ENCODE results near the gene EEF1E1. TPM values are rescaled to one million over a fixed set of nuclear protein-coding genes. Genes with fewer than 3 reads are reported as not detected.
A peak's percentile ranks its signal among the peaks of the same experiment; 100 is the strongest.

EEF1E1 gene
- total and polyA plus RNA-seq, 9 of the 15 experiments (the other 6 are each of a cell fraction or from before 2014, with no cell fraction given): 135 to 1,355 (median 327) TPM

GRCh38 chr6:8063761-8064637 is 38.3 kb downstream of the EEF1E1 start, which contains the start of gene BLOC1S5 (continued):
- TF ChIP-seq RREB1 (CRISPR knock-in tag; IDR thresholded peaks at IDR 0.05): 0 out of 2 replicates have a peak, but pooled peaks have one; percentile 23
- peak; percentile 100 for TF ChIP-seq ZNF384 (IDR thresholded peaks at IDR 0.05; ENCODE audit: low read depth, low read length)
- peak; percentile 77 for TF ChIP-seq FOSL1 (tag; conservative IDR thresholded peaks at IDR 0.05)
- no peak for TF ChIP-seq RFX1 (IDR thresholded peaks at IDR 0.05)
- TF ChIP-seq ZNF3 (CRISPR knock-in tag; IDR thresholded peaks at IDR 0.05): no peak
- peak; percentile 20 for TF ChIP-seq PCBP1 (IDR thresholded peaks at IDR 0.05; ENCODE audit: low read depth, low read length, poor library complexity, severe bottlenecking)
- no peak for TF ChIP-seq KDM4B (IDR thresholded peaks at IDR 0.05; ENCODE audit: borderline replicate concordance in 2 of 2, low read depth in 1 of 2)
- TF ChIP-seq HMG20B (CRISPR knock-in tag; IDR thresholded peaks at IDR 0.05): no peak
- TF ChIP-seq ZNF76 (CRISPR knock-in tag; IDR thresholded peaks at IDR 0.05; ENCODE audit: borderline replicate concordance): no peak
- no peak for TF ChIP-seq ZNF586 (CRISPR knock-in tag; conservative IDR thresholded peaks at IDR 0.05)
- no peak; the same call in 1 of the 2 replicates for TF ChIP-seq REST (IDR thresholded peaks at IDR 0.05; ENCODE audit: borderline replicate concordance)
- TF ChIP-seq REST (CRISPR knock-in tag; IDR thresholded peaks at IDR 0.05; ENCODE audit: low read depth): peak; percentile 48
- TF ChIP-seq FOXK2 (conservative IDR thresholded peaks at IDR 0.05 in 1 of 2, IDR thresholded peaks at IDR 0.05 in 1 of 2; ENCODE audit: low read depth in 2 of 2): peak; percentile 69 to 86
